A673 (cell line): ENCODE results near the gene FREM1. TPM values are rescaled to one million over a fixed set of nuclear protein-coding genes. Genes with fewer than 3 reads are reported as not detected.

Experiments used
- BruUV-seq: library from RNA; stranded (reverse); fragments of 400-500 nt; replicated peaks from 2 replicates; lab custom pipeline; 2021; lab: Mats Ljungman, UMichigan
- CTCF ChIA-PET: fragments of 300-600 bp; sonication (Branson Sonifier 250); formaldehyde crosslinking; loops from one replicate; lab custom pipeline; 2022; ENCODE audit warnings: antibody characterized with exemption; lab: Charles Lee
- POLR2A ChIA-PET: fragments of 300-600 bp; sonication (Branson Sonifier 250); formaldehyde crosslinking; loops from one replicate; lab custom pipeline; 2022; ENCODE audit warnings: antibody characterized with exemption; ENCODE audit not compliant: low non-redundant PET; lab: Charles Lee
- DNase-seq: peaks from one replicate; pipeline ENCODE4 v3.0.0-alpha.2; 2015; ENCODE audit warnings: low spot score
- H3K27ac ChIP-seq: fragments of 200-600 bp; sonication (generic); 2 replicates; pipeline ENCODE4 v1.5.1; 2016; ENCODE audit warnings: mixed run types, low read depth, mild to moderate bottlenecking, mixed read lengths, antibody characterized with exemption, low read length; ENCODE audit not compliant: poor library complexity, severe bottlenecking
- H3K27me3 ChIP-seq: fragments of 200-600 bp; sonication (generic); replicated peaks from 2 replicates; pipeline ENCODE4 v1.6.1; 2017; ENCODE audit warnings: mixed run types, low read depth, mild to moderate bottlenecking, mixed read lengths, antibody characterized with exemption, low read length; ENCODE audit not compliant: insufficient read depth, poor library complexity
- H3K36me3 ChIP-seq: fragments of 200-600 bp; sonication (generic); 2 replicates; pipeline ENCODE4 v1.6.1; 2016; ENCODE audit warnings: mixed run types, mild to moderate bottlenecking, mixed read lengths, antibody characterized with exemption, low read length; ENCODE audit not compliant: insufficient read depth, poor library complexity, severe bottlenecking
- H3K4me1 ChIP-seq: fragments of 200-600 bp; sonication (generic); 2 replicates; pipeline ENCODE4 v1.6.1; 2017; ENCODE audit warnings: mixed run types, mild to moderate bottlenecking, mixed read lengths, antibody characterized with exemption, low read length; ENCODE audit not compliant: insufficient read depth, poor library complexity, severe bottlenecking
- H3K4me3 ChIP-seq: fragments of 200-600 bp; sonication (generic); 2 replicates; pipeline ENCODE4 v1.5.1; 2016; ENCODE audit warnings: low read depth, mixed run types, mild to moderate bottlenecking, mixed read lengths, low read length; ENCODE audit not compliant: poor library complexity, severe bottlenecking
- H3K9me3 ChIP-seq: fragments of 200-600 bp; sonication (generic); 2 replicates; pipeline ENCODE4 v1.6.1; 2016; ENCODE audit warnings: mixed run types, low read depth, mild to moderate bottlenecking, mixed read lengths, antibody characterized with exemption, low read length; ENCODE audit not compliant: poor library complexity, severe bottlenecking
- EZH2 ChIP-seq: fragments of 200-600 bp; sonication (generic); IDR thresholded peaks from 2 replicates; pipeline ENCODE4 v1.6.1; 2017; ENCODE audit warnings: borderline replicate concordance, low read depth, mild to moderate bottlenecking, mixed read lengths, antibody characterized with exemption, low read length; ENCODE audit not compliant: poor library complexity, severe bottlenecking
- intact Hi-C: fragments of 100-400 bp; cut with micrococcal nuclease; formaldehyde crosslinking; loops from one replicate; pipeline ENCODE4 v1.10.0; 2022; ENCODE audit not compliant: unreplicated experiment
- total RNA-seq: library from RNA; stranded (reverse); gene quantifications from 2 replicates; pipeline ENCODE4 v1.2.3, GENCODE V29; 2021
- TF ChIP-seq, protein P1 (sequence below): fragments of 300-800, 200-600 bp; sonication (generic); conservative IDR thresholded peaks from 2 replicates; pipeline ENCODE4 v1.5.1; 2017; ENCODE audit warnings: low read depth, mild to moderate bottlenecking, antibody characterized with exemption, low read length, moderate library complexity, mixed read lengths

The FREM1 gene
- total RNA-seq, 1 experiment from 2014 or later = 4.2 TPM

- no TSS peak for BruUV-seq
- Histone ChIP-seq H3K9me3 (no peaks in the 10 kb centered on the region), H3K27me3 (no peaks in the 10 kb centered on the region), H3K36me3 (peaks cover 4% of the 10 kb centered on the region), H3K4me1 (peaks cover 28% of the 10 kb centered on the region), H3K27ac (peak within 1 kb of the TSS; percentile 100), H3K4me3 (peak within 1 kb of the TSS; percentile 60)
- TF ChIP-seq, protein P1, sequence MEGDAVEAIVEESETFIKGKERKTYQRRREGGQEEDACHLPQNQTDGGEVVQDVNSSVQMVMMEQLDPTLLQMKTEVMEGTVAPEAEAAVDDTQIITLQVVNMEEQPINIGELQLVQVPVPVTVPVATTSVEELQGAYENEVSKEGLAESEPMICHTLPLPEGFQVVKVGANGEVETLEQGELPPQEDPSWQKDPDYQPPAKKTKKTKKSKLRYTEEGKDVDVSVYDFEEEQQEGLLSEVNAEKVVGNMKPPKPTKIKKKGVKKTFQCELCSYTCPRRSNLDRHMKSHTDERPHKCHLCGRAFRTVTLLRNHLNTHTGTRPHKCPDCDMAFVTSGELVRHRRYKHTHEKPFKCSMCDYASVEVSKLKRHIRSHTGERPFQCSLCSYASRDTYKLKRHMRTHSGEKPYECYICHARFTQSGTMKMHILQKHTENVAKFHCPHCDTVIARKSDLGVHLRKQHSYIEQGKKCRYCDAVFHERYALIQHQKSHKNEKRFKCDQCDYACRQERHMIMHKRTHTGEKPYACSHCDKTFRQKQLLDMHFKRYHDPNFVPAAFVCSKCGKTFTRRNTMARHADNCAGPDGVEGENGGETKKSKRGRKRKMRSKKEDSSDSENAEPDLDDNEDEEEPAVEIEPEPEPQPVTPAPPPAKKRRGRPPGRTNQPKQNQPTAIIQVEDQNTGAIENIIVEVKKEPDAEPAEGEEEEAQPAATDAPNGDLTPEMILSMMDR = no peak
- TF ChIP-seq EZH2 = no peak
- intact Hi-C loops = no loop called here
- DNase-seq = peak; percentile 77
- ChIA-PET POLR2A (interaction anchor here (0.6 to 0.7 kb wide), 2 partner anchors 18 to 223 kb away, joined by 3 to 4 read pairs; no protein-coding TSS in a partner anchor), CTCF (interaction anchor here (0.8 kb wide), 1 partner anchor 15 kb away, joined by 4 read pairs; no protein-coding TSS in a partner anchor)
Observed at GRCh38 chr9:14722391-14723035, 187.7 kb downstream of the FREM1 start, which contains the start of gene CER1. TSS of gene CER1 (minus strand) at chr9:14722733. CDS start at chr9:14722672, 61 bp downstream.

- Histone ChIP-seq H3K36me3 (peaks cover 13% of the 10 kb centered on the region), H3K27me3 (no peaks in the 10 kb centered on the region), H3K4me3 (peak overlapping the region; percentile 60), H3K9me3 (no peaks in the 10 kb centered on the region), H3K27ac (peak overlapping the region; percentile 100), H3K4me1 (peaks cover 54% of the 10 kb centered on the region)
- ChIA-PET POLR2A (no interaction called here), CTCF (no interaction called here)
- no TSS peak for BruUV-seq
- no peak for TF ChIP-seq EZH2
- peak; percentile 81 for DNase-seq
- intact Hi-C loops = loop anchor here (2.0 to 10.0 kb wide), 4 partner anchors 49 to 1135 kb away; no protein-coding TSS in a partner anchor
Observed at GRCh38 chr9:14719231-14719923, 190.9 kb downstream of the FREM1 start.

DNA sequence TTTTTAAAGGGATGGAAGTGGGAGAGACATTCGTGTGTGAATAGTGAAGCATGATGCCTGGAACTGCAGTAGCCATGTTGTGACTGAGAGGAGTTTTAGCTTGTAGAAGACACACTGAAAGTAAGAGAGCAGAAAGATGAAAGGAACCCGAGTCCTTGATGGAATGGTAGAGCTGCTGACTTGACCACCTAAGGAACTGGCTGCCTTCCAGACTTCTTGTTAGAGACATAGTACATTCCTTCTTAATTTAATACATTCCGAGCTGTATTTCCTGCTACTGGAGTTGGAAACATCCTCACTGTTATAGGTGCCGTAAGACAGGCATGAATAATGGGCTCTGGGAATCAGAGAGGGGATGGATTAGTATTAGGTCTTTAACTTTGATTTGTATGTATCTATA is 195.1 kb downstream of the FREM1 start:
- no TSS peak for BruUV-seq
- peak overlapping the region; percentile 100 for H3K27ac ChIP-seq
- H3K4me1 ChIP-seq = peaks cover 46% of the 10 kb centered on the region
- H3K4me3 ChIP-seq = no peak overlapping the region
- intact Hi-C loops = loop anchor here (5.0 to 10.0 kb wide), 2 partner anchors 262 to 1140 kb away; no protein-coding TSS in a partner anchor
- peaks cover 33% of the 10 kb centered on the region for H3K36me3 ChIP-seq
- peak; percentile 80 for DNase-seq
- ChIA-PET POLR2A (interaction anchor here (0.7 kb wide), 1 partner anchor 29 kb away, joined by 3 read pairs; no protein-coding TSS in a partner anchor), CTCF (no interaction called here)
- H3K27me3 ChIP-seq = no peaks in the 10 kb centered on the region
- no peak for TF ChIP-seq EZH2
- TF ChIP-seq, protein P1 = no peak
- peaks cover 4% of the 10 kb centered on the region for H3K9me3 ChIP-seq
